Lung (tissue), 12 donors: ENCODE measurements around the gene FOXK1. TPM values are rescaled to one million over a fixed set of nuclear protein-coding genes. Genes with fewer than 3 reads are reported as not detected.

ENCODE experiments used
- ATAC-seq: fragments of 200-7000 bp; cut with Tn5 transposase; one replicate; pipeline ENCODE4 v1.9.1; 2020; ENCODE audit warnings: moderate number of reproducible peaks; ENCODE audit not compliant: insufficient read depth, low FRiP score
- DNase-seq, 3 donors: peaks; one replicate each; pipeline ENCODE4 v3.0.0-alpha.2; 2013 to 2017
- H3K27ac ChIP-seq, 2 donors: one replicate each; pipeline ENCODE4 v1.5.1; 2013; ENCODE audit warnings: mild to moderate bottlenecking in 2 of 2, moderate library complexity in 2 of 2, control low read depth in 1 of 2, inconsistent platforms in 1 of 2, low read depth in 1 of 2, low read length in 1 of 2
- H3K27me3 ChIP-seq, 3 donors: one replicate each; pipeline ENCODE4 v1.5.1; 2013; ENCODE audit warnings: low read length in 2 of 3; ENCODE audit not compliant: control insufficient read depth in 3 of 3, insufficient read depth in 3 of 3
- H3K36me3 ChIP-seq, 4 donors: one replicate each; pipeline ENCODE4 v1.5.1; 2013; ENCODE audit warnings: low read length in 4 of 4, mild to moderate bottlenecking in 1 of 4, moderate library complexity in 1 of 4; ENCODE audit not compliant: control insufficient read depth in 4 of 4, insufficient read depth in 4 of 4
- H3K4me1 ChIP-seq, 5 donors: one replicate each; pipeline ENCODE4 v1.5.1; 2013; ENCODE audit warnings: low read length in 5 of 5, mild to moderate bottlenecking in 2 of 5, moderate library complexity in 1 of 5; ENCODE audit not compliant: control insufficient read depth in 5 of 5, insufficient read depth in 5 of 5
- H3K4me3 ChIP-seq: one replicate; pipeline ENCODE4 v1.5.1; 2013; ENCODE audit warnings: mild to moderate bottlenecking, control low read depth, moderate library complexity
- H3K9ac ChIP-seq, 2 donors: one replicate each; pipeline ENCODE4 v1.5.1; 2013; ENCODE audit warnings: low read length in 2 of 2, control low read depth in 1 of 2; ENCODE audit not compliant: insufficient read depth in 1 of 2
- H3K9me3 ChIP-seq, 4 donors: one replicate each; pipeline ENCODE4 v1.5.1; 2013; ENCODE audit warnings: low read length in 3 of 4, mild to moderate bottlenecking in 1 of 4, moderate library complexity in 1 of 4; ENCODE audit not compliant: control insufficient read depth in 4 of 4, insufficient read depth in 3 of 4
- CTCF ChIP-seq: IDR thresholded peaks from 2 replicates; pipeline ENCODE4 v1.5.1; 2012; ENCODE audit warnings: mild to moderate bottlenecking; ENCODE audit errors: control extremely low read depth, extremely low read depth
- WGBS, 2 donors: extraction: QIAGEN DNeasy Blood & Tissue Kit; methylation state at CpG; one replicate each; pipeline ENCODE4 v1.1.7; 2013; 5-methylcytosine and 5-hydroxymethylcytosine counted together
- polyA plus RNA-seq, 2 donors: library from polyadenylated mRNA; stranded (reverse); fragments of 200-250 nt; gene quantifications; one replicate each; pipeline ENCODE4 v1.2.1, GENCODE V29; 2013
- total RNA-seq, 2 donors: library from RNA; depleted of rRNA in 1 of 2; stranded (reverse); fragments of >200 nt in 1 of 2; gene quantifications; one replicate each; pipeline ENCODE4 v1.2.1, GENCODE V29; 2014 to 2021
- donor health status: control.
- donor health status: control.
- donor health status: Bipolar disorder and iron deficiency.
- donor health status: healthy.
- donor health status: DM: yes; HTN: yes; CAD: no.

Gene FOXK1
- total and polyA plus RNA-seq, 4 donors, result 6.4 to 36.2 (median 14.3) TPM

- no peak for TF ChIP-seq CTCF
- DNase-seq (no peak), ATAC-seq (no peak)
- Histone ChIP-seq H3K27me3 (no peaks in the 10 kb centered on the region), H3K9me3 (no peaks in the 10 kb centered on the region), H3K36me3 (peaks cover 0 to 7% (median 1%) of the 10 kb centered on the region in 4 donors), H3K4me3 (no peak overlapping the region), H3K9ac (no peak overlapping the region), H3K4me1 (peaks cover 0 to 37% (median 21%) of the 10 kb centered on the region in 5 donors), H3K27ac (no peak overlapping the region)
- WGBS, 2 donors, result 92 to 93% methylated on average over 22 of the region's 22 CpGs
Measured at GRCh38 chr7:4718075-4718474, 36.0 kb downstream of the FOXK1 start.

- WGBS, 2 donors, result 93 to 94% methylated on average over 3 of the region's 3 CpGs
- TF ChIP-seq CTCF, result no peak
Measured at GRCh38 chr7:4720225-4720624, 38.1 kb downstream of the FOXK1 start.

DNA sequence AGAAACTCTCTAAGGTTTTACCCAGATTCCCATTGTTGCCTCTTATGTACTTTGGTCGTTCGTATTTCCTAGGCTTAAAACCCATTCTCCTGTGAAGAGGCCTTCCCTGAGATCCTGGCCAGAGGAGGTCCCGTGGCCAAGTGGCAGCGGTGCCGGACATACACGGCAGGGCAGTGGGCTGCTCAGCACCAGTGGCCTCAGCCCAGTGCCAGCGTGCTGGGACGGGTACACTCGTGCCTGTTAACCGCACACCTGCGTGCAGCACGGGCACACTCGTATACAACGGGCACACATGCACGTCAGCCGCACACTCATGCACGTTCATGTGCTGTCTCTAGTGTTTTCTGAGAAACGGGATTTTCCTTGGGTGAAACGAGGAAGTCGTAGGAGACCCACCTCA lies 40.2 kb downstream of the FOXK1 start:
- ATAC-seq (no peak), DNase-seq (no peak)
- Histone ChIP-seq H3K9ac (no peak overlapping the region), H3K27ac (no peak overlapping the region), H3K36me3 (peaks cover 0 to 7% (median 1%) of the 10 kb centered on the region in 4 donors), H3K4me1 (peaks cover 0 to 26% (median 10%) of the 10 kb centered on the region in 5 donors), H3K9me3 (no peaks in the 10 kb centered on the region), H3K27me3 (no peaks in the 10 kb centered on the region), H3K4me3 (no peak overlapping the region)
- 93% methylated on average over 20 of the region's 20 CpGs for WGBS, 2 donors
- TF ChIP-seq CTCF, result no peak

More at GRCh38 chr7:4720225-4720624, 38.1 kb downstream of the FOXK1 start:
- Histone ChIP-seq H3K4me1 (peaks cover 0 to 31% (median 23%) of the 10 kb centered on the region in 5 donors), H3K27me3 (no peaks in the 10 kb centered on the region), H3K9me3 (no peaks in the 10 kb centered on the region), H3K4me3 (no peak overlapping the region), H3K36me3 (peaks cover 0 to 7% (median 1%) of the 10 kb centered on the region in 4 donors), H3K27ac (no peak overlapping the region), H3K9ac (no peak overlapping the region)
- DNase-seq (no peak), ATAC-seq (no peak)
